NCI-H1930 (cell line): ENCODE data around the gene TRIM24.
"Not testable (repeated sequence)": the region's sequence is repeated elsewhere in the genome, so short reads cannot be mapped to it uniquely, and the experiment has no call there.

Source experiments
- DNase-seq, 2 experiments: peaks; one replicate each; lab custom pipeline; 2025; lab: John Stamatoyannopoulos, UW

Gene TRIM24

DNA sequence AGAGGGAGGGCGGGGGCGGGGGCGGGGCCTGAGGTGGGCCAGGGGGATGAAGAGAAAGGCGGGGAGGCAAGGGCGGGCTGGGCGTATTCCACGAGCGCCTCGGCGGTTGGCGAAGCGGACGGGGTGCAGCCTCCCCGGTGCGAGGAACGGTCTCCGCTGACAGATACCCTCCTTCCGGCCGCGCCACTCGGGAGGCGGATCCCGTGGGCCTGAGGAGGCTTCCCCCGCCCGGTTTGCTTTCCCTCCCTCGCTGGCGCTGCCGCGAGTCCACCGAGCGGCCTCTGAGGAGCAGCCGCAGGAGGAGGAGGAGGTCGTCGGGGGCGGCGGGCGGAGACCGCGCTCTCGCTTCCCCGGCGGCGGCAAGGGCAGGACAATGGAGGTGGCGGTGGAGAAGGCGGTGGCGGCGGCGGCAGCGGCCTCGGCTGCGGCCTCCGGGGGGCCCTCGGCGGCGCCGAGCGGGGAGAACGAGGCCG lies at the start of gene TRIM24:
TRIM24 (plus strand) TSS at position 84 of the 473 bp plus-strand sequence; CDS start at position 374, 290 bp downstream.
- DNase-seq: no peak

DNA sequence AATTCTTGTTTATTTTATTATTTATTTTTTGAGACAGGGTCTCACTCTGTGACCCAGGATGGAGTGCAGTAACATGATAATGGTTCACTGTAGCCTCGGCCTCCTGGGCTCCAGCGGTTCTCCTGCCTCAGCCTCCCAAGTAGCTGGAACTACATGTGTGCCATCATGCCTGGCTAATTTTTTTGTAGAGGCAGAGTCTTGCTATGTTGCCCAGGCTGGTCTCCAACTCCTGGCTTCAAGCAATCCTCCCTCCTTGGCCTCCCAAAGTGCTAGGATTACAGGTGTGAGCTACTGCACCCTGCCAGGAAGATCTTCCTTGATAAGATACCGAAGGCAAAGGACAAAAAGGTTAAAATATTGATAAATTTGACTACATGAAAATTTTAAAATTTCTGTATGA lies 48.0 kb upstream of the TRIM24 start:
- DNase-seq: not testable (repeated sequence)

GRCh38 chr7:138412921-138413320 lies 47.1 kb upstream of the TRIM24 start:
- not testable (repeated sequence) for DNase-seq

DNA sequence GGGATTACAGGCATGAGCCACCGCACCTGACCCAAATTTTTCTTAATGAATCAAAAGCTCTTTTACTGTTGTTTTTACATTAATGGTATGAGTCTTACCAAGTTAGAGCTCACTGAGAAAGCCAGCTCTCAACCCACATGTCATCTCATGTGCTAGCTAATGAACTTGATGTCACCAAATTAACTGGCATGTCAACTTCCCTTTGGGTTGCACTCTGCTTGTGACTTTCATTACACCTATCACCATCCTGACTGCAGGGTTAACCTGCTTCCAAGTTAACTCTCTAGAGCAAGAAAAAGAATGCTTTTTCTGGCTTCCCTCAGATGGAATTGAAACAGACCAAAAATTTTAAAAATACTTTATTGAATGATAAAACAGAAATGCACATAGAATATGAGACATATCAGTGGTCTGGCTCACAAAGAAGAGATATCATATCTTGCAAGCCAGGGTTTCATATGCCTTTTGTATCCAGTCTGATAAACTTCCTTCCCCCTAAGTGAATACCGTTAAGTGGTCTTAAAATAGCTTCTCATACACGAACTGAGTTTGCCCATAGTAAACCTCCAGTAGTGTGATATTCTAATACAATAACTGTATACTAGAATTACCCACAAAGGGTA lies 42.9 kb upstream of the TRIM24 start:
- no peak for DNase-seq

GRCh38 chr7:138417764-138418163 lies 42.3 kb upstream of the TRIM24 start:
- no peak for DNase-seq

- not testable (repeated sequence) for DNase-seq
Observed at GRCh38 chr7:138418403-138418802, 41.7 kb upstream of the TRIM24 start.

- no peak for DNase-seq
Observed at GRCh38 chr7:138425026-138425425, 35.0 kb upstream of the TRIM24 start.

GRCh38 chr7:138429577-138430250 lies 30.3 kb upstream of the TRIM24 start:
- no peak for DNase-seq

DNA sequence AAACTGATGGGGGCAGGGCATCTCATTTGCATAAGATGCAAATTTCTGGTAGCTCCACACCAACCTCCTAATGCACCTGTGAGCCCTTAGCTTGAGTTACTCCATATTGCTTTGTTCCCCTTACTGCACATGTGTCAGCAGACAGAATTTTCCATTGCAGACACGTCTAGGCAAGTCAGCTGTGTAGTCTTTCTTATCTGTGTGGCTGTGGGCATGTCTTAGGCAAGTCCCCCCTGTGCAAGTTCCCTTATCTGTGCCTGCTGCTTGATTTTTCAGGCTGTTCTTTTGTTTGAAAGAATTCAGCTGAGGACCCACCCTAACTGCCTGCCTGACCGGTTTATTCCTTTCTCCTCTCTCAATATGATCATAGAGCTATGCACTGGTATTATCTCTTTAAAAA lies 28.5 kb upstream of the TRIM24 start:
- DNase-seq: no peak

DNA sequence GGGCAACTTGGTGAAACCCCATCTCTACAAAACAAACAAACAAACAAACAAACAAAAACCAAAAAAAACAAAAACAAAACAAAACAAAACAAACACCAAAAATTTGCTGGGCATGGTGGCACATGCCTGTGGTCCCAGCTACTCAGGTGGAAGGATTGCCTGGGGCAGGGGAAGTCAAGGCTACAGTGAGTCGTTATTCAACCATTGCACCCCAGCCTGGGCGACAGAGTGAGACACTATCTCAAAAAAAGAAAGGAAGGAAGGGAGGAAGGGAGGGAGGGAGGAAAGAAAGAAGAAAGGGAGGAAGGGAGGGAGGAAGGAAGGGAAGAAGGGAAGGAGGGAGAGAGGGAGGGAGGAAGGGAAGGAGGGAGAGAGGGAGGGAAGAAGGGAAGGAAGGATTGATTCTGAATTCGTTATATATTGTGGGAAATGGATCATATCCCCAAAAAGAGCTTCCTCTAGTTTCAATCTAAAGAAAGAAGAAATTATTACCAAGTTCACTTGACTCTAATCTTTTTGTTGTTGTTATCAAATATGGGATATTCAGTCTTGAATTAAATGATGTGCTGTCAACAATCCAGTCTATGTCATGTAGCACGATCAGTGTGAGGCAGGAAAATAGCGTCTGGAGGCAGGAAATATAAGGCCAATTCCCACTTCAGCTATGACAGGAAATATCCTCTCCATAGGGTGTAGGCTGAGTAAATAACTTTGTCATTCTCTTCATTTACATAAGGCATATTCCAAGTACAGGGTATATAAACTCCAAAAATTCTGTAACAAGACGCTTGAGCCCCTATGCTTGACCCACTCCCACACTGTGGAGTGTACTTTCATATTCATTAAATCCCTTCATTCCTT lies 26.2 kb upstream of the TRIM24 start:
- DNase-seq: no peak

- no peak for DNase-seq
Observed at GRCh38 chr7:138434597-138435019, 25.5 kb upstream of the TRIM24 start.

- DNase-seq: no peak
Observed at GRCh38 chr7:138435231-138435919, 24.7 kb upstream of the TRIM24 start.

- DNase-seq: no peak
Observed at GRCh38 chr7:138436388-138436787, 23.7 kb upstream of the TRIM24 start.

GRCh38 chr7:138440460-138440859 lies 19.6 kb upstream of the TRIM24 start:
- no peak for DNase-seq

GRCh38 chr7:138442822-138443221 lies 17.2 kb upstream of the TRIM24 start:
- DNase-seq: no peak

DNA sequence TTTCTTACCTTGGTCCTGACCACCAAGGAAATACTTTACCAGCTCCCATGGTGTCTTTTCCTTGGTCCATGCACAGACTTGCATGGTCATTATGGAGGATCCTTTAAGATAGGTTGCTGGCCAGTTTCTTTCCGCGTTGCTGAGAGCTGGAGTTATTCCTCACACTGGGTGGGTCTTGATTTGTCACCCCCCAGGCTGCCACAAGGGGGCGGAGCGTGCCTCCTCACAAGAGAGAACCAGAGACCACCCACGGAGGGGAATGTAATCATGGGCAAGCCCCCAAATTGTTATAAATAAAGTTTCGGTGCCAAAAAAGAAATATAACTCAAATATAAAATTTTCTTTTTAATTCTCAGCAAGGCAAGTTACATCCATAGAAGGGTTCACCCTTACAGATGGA lies 10.5 kb upstream of the TRIM24 start:
- DNase-seq: no peak

- no peak for DNase-seq
Observed at GRCh38 chr7:138455609-138456008, 4.5 kb upstream of the TRIM24 start.

GRCh38 chr7:138456220-138456619 lies 3.8 kb upstream of the TRIM24 start:
- DNase-seq: no peak

DNA sequence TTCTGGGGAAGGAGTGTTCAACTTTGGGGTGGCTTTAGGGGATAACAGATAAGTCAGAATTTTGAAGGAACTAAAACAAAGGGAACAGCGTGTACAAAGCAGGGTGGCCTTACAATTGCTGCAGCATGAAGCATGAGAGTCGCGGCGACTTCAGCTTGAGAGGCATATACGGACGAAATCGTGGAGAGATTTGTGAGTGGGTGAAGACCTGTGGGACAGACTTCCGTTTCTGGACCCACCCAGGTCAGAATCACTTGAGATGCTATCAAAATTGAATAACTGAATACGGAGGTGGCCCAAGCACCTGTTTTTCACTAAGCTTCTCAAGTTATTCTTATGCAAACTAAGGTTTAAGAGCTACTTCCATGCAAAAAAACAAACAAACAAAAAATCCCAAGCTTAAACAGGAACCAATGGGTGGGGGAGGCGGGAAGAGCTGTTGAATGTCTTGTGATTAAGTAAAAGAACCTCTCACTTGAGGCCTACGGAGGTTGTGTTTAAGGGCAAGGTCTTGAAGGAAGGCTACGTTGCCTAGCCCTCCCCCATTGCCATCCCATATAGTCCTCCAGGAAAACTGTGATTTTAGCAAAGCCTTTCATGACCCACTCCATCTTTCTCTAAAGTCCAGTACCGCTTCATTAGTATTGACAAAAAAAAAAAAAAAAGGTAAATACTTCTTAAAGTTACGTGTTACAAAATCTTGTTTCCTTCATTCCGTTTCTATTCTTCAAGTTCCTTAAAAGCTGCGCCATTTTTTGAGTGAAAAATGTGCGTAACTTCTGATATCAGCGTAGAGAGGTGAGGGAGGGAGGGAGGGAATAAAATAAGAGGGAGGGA lies 1.3 kb upstream of the TRIM24 start:
- no peak for DNase-seq

- peak; percentile 97 to 98 for DNase-seq
Observed at GRCh38 chr7:138459413-138460175, 465 bp upstream of the TRIM24 start.
